Stimulated activated naive CD4-positive, alpha-beta T cell treated with Interleukin-2 at 50 U/mL for 16 hours (primary cell): ENCODE data around the gene ZNF462.
"Not testable (repeated sequence)": the region's sequence is repeated elsewhere in the genome, so short reads cannot be mapped to it uniquely, and the experiment has no call there.

Experiments
- DNase-seq: peaks from one replicate; lab custom pipeline; 2025; lab: John Stamatoyannopoulos, UW

The ZNF462 gene

GRCh38 chr9:106862821-106863720 lies at the start of gene ZNF462:
TSS of gene ZNF462 (plus strand) at chr9:106863166. CDS start at chr9:106923384, 60,218 bp downstream.
- DNase-seq, result no peak

- DNase-seq, result no peak
Observed at GRCh38 chr9:106816524-106816923, 46.4 kb upstream of the ZNF462 start.

DNA sequence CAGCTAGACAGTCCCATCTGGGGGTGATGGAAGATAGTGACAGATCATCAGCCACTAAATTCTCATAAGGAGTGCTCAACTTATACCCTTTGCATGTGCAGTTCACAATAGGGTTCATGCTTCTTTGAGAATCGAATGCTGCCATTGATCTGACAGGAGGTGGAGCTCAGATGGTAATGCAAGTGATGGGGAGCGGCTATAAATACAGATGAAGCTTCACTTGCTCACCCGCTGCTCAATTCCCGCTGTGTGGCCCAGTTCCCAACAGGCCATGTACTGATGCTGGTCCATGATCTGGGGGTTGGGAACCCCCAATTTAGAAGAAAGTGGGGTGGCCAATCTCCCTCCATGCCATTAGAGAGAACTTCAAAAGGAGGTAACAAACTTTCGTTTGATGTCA lies 44.9 kb upstream of the ZNF462 start:
- no peak for DNase-seq

DNA sequence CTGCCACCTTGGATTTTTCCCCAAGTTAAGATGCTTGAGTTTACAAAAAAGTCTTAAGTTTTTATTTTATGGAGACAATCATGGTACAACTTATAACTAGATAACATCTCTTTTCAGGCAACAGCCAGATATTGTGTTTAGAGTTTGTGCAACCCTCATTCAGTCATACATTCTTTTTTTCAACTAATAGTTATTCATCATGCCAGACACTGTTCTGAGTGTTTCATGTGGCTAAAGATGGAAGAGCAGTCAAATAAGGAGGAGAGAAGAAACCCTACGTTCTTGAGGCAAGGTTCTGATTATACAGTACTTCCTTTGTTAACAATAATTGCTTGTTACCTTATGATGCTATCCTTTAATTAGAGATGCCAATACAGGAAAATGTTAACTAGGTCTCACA lies 42.1 kb upstream of the ZNF462 start:
- DNase-seq, result no peak

- no peak for DNase-seq
Observed at GRCh38 chr9:106828070-106828469, 34.9 kb upstream of the ZNF462 start.

GRCh38 chr9:106828965-106829364 lies 34.0 kb upstream of the ZNF462 start:
- DNase-seq, result no peak

GRCh38 chr9:106829666-106830408 lies 33.1 kb upstream of the ZNF462 start:
- DNase-seq, result no peak

DNA sequence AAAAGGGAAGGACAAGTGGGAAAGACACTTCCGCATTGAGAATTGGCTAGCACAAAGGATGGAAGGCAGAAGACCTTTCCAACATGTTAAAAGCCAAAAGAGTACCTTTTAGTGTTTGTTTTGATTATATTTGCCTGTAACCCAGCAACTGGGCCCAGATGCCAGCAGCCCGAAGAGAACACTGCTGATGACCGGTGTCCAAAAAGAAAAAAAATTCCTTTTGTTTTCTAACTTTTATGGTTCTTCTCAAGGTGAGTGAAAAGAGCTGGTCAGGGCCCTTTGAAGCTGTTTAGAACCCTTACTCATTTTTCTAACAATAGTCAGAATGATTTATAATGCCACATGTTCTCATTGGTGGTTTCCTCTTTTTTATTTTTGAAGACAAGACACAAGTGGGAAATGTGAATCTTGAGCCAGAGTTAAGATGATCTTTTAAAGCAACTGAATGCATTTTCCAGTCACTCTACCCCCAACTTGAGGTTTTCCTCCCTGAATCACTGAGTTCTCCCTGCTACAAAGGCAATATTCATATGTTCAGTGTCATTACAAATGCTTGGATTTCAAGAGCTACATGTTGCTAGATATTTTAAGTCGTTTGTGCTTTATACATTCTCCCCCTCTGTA lies 32.3 kb upstream of the ZNF462 start:
- no peak for DNase-seq

DNA sequence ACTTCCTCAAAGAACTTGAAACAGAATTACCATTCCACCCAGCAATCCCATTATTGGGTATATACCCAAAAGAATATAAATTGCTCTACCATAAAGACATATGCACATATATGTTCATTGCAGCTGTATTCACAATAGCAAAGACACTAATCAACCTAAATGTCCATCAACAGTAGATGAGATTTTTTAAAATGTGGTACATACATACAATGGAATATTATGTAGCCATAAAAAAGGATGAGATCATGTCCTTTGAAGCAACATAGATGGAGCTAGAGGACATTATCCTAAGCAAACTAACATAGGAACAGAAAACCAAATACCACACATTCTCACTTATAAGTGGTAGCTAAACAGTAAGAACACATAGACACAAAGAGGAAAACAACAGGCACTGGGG lies 28.1 kb upstream of the ZNF462 start:
- no peak for DNase-seq

DNA sequence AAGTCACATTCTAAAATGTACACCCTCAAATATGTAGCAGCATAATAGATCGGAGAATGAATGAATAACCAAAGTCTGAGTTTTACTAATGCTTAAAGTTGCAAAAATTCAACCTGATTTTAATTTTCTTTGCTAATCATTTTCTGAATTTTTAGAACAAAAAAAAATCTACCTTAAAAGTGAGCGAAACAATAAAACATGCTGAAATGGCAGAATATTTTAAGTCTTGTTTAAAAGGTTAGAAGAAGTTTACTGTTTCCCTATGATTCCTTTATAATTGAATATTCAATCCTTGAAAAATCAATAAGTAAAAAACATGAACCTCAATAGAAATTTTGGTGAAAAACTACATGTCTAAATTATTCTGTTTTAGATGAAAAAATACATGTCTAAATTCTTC lies 27.1 kb upstream of the ZNF462 start:
- no peak for DNase-seq

GRCh38 chr9:106843371-106843770 lies 19.6 kb upstream of the ZNF462 start:
- DNase-seq, result no peak

DNA sequence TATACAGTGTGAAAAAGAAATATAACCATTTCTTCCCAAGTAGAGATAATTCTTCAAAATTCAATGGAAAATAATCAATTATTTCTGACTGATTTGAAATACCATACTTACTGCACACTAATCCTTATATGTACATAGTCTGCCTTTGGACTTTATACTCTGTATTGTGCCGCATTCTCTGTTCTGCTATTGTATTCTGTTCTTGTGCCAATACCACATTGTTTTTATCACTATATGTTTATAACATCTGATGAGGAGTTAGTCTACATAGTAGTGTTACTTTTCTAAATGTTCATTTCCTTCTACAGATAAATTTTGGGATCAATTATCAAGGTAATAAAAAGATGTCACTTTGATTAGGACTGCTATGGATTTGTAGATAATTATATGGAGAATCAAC lies 16.7 kb upstream of the ZNF462 start:
- no peak for DNase-seq

DNA sequence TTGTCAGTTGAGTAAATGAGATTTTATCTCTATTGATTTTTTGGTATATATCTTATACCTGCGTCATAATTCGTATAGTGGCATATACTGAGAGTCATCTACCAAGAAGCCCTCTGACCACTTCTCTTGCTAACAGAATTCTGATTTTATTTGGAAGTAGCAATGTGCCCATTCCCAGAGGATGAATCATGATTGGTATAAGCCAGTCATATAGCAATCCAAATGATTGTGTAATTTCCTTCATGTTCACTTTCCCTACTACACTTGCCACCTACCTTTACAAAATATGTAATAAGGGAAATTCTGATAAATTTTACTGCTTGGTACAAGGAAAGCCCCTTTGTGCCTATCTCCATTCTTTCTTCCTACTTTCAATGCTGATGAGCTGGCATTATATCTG lies 16.1 kb upstream of the ZNF462 start:
- no peak for DNase-seq

- DNase-seq, result not testable (repeated sequence)
Observed at GRCh38 chr9:106851640-106852039, 11.3 kb upstream of the ZNF462 start.

- no peak for DNase-seq
Observed at GRCh38 chr9:106857811-106858470, 5.0 kb upstream of the ZNF462 start.

GRCh38 chr9:106859957-106860720 lies 2.8 kb upstream of the ZNF462 start:
- no peak for DNase-seq

DNA sequence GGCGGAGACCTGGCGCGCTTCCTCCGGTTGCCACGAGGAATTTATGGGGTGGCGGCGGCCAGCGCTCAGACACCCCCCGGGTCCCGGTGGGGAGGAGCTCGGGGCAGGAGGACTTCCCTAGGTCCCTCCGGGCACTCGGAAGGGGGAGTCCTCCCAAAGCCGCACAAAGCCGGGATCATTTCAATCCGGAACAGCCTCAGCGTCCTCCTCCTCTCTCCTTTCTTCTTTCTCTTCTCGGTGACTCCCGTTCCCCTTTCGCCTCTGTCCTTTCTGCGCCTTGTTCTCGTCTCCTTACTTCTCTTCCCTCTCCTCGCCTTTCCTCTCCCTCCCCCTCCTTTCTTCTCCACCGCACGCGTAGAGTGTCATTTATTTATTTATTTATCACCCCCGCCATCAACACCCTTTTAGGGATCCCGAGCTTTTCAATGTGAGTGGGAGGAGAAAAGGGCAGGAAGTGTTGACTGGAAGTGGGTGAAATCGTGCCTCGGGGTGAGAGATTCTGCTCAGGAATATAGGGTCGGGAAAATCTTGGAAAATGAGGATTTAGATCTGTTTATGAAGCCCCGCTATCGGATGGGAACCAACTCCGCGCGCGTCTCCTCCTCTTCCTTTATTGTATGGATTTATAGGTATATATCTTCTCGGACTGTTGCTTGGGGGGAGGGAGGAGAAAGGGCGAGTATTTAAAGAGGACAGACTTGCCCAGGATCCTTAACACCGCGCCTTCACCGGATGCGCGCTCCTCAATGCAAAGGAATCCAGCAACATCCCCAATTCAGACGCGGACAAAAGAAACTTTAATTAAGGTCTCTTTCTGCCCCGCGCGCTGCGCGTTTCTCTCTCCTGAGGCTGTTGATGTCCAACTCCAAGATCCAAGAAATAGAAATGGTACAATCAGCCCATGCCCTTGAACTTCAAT lies 2.0 kb upstream of the ZNF462 start:
- no peak for DNase-seq

- DNase-seq, result no peak
Observed at GRCh38 chr9:106861640-106862109, 1.3 kb upstream of the ZNF462 start.

DNA sequence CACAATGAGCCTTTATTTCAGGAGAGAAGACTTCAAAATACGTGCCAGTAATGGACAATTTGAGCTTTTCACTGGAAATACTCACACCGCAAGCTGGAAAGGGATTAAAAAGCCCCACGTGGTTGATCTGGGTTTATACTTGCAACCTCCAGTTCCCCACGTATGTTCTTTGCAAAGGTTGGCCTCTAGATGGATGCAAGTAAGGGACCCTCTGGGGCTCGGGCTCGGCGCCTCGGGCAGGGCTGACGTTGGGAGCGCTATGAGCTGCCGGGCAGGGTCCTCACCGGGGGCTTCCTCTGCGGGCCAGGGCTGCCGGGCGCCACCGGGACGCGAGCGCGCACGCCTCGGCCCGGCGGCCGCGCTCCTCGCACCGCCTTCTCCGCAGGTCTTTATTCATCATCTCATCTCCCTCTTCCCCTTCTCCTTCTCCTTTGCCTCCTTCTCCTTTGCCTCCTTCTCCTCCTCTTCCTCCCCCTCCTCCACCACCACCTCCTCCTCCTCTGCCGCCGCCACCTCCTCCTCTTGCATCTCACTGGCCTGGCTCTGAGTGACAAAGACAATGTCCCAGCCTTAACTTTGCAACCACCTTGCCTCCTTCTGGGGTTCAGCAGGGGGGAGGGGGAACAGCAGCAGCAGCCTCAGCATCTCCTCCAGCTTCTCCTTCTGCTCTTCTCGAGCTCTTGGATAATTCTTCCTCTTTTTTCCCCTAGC lies 701 bp upstream of the ZNF462 start:
- no peak for DNase-seq
